ENCODE results near the gene PRICKLE2.
"Not testable (repeated sequence)": the region's sequence is repeated elsewhere in the genome, so short reads cannot be mapped to it uniquely, and the experiment has no call there.

Gene PRICKLE2

DNA sequence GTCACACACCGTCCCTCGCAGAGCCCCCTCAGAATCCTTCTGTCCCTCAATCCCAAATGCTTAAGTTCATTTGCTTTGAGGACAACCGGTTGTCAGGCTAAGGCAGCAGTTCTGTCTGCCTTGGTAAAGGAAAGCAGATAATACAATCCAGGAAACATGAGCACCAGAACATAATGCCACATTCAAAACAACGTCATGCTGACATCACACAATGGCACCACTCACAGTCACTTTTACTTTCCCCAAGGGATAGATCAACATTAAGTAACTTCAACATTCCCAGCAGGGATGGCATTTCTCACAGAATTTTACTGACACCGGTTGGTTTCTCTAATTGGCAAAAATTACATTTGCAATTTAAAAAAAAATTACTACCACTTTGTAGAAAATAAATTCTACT is 127.3 kb downstream of the PRICKLE2 start:
- no peak overlapping the region for H3K4me3 ChIP-seq (ENCODE audit: low read depth, low read length)
- TF ChIP-seq, protein P1, sequence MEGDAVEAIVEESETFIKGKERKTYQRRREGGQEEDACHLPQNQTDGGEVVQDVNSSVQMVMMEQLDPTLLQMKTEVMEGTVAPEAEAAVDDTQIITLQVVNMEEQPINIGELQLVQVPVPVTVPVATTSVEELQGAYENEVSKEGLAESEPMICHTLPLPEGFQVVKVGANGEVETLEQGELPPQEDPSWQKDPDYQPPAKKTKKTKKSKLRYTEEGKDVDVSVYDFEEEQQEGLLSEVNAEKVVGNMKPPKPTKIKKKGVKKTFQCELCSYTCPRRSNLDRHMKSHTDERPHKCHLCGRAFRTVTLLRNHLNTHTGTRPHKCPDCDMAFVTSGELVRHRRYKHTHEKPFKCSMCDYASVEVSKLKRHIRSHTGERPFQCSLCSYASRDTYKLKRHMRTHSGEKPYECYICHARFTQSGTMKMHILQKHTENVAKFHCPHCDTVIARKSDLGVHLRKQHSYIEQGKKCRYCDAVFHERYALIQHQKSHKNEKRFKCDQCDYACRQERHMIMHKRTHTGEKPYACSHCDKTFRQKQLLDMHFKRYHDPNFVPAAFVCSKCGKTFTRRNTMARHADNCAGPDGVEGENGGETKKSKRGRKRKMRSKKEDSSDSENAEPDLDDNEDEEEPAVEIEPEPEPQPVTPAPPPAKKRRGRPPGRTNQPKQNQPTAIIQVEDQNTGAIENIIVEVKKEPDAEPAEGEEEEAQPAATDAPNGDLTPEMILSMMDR (IDR thresholded peaks at IDR 0.05; ENCODE audit: borderline replicate concordance, insufficient read depth, low read depth, low read length): no peak

DNA sequence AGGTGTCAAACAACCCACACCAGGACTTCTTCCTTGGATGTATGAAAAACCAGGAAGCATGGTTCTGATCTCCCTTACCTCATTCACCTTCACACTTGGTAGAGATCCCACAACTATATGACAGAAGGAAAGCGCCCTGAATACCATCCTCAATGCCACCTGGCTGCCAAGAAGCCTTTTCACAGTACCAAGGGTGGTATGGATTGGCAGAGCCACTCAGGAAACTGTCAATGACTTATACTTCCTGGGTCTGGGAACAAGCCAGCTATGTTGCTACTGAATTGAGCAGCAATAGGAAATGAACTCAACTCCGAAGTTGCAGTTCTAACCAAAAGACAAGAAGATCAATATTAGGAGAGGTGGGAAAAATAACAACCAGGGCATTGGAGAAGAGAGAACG is 129.5 kb downstream of the PRICKLE2 start:
- no peak overlapping the region for H3K4me3 ChIP-seq (ENCODE audit: low read depth, low read length)
- TF ChIP-seq, protein P1 (IDR thresholded peaks at IDR 0.05; ENCODE audit: borderline replicate concordance, insufficient read depth, low read depth, low read length): no peak

DNA sequence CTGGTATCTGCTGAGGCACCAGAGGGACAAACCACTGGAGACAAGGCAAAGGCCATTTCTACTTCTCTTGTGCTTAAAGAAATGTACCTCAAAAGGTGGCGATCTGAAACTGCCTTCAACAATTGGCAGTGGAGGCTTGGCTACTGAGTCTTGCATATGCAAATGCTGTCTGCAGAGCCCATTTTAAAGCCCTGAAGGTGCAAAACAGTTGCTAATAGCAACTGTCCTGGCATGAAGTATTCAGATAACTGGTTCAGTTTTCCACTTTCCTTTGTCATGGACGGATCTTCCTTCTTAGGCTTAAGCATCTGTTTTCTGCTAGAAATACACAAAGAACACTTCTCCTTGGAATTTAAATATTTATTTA is 130.6 kb downstream of the PRICKLE2 start:
- TF ChIP-seq, protein P1 (IDR thresholded peaks at IDR 0.05; ENCODE audit: borderline replicate concordance, insufficient read depth, low read depth, low read length): no peak
- no peak overlapping the region for H3K4me3 ChIP-seq (ENCODE audit: low read depth, low read length)

DNA sequence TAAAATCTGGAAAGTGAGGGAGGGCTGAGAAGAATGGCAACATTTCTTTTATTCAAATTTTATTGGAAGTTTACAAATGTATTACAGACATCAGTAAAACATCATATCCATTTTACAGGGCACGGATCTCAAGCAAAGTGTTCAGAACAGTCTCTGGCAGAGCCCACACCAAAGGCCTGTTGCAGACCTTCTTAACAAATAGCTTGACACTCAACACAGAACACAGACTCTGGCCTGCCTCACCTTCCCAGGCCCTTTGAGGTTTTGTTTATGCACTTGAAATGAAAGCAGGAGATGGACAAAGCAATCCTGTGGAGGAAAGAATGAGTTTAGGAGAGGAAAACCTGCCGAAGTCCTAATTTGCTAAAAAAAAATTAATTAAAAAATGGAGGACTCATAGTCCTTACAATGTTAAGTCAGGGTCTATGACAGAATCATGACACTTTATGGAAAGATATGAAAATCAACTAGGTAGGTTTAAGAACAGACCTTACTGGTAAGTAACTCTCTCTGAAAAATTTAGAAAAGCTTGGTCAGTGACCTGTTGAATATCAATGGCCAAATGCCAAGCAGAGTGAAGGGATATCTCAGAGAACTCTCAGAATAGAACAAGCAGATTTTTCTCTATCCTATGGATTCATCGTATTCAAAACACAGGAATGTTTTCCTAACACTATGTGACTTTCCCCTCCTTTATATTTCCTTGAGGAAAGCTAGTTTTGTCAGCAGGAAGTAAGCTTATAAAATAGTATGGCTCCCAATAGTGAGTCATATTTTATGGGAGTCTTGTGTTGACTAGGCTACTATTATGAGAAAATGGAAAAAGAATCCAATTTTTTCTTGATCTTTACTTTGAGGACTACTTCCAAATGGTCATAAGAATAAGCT is 131.2 kb downstream of the PRICKLE2 start:
- TF ChIP-seq, protein P1 (IDR thresholded peaks at IDR 0.05; ENCODE audit: borderline replicate concordance, insufficient read depth, low read depth, low read length): no peak
- H3K4me3 ChIP-seq (ENCODE audit: low read depth, low read length): no peak overlapping the region

DNA sequence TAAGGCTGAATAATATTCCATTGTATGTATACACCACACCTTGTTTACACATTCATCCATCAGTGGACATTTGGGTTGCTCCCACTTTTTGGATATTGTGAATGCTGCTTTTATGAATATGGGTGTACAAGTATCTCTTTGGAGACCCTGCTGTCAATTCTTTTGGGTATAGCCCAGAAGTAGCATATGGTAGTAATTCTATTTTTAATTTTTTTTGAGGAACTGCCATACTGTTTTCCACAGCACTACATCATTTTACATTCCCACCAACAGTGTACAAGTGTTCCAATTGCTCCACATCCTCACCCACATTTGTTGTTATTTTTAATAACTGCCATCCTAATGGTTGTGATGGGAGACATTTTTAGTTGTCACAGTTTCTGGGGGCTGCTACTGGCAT is 132.1 kb downstream of the PRICKLE2 start:
- H3K4me3 ChIP-seq (ENCODE audit: low read depth, low read length): no peak overlapping the region
- TF ChIP-seq, protein P1 (IDR thresholded peaks at IDR 0.05; ENCODE audit: borderline replicate concordance, insufficient read depth, low read depth, low read length): no peak

DNA sequence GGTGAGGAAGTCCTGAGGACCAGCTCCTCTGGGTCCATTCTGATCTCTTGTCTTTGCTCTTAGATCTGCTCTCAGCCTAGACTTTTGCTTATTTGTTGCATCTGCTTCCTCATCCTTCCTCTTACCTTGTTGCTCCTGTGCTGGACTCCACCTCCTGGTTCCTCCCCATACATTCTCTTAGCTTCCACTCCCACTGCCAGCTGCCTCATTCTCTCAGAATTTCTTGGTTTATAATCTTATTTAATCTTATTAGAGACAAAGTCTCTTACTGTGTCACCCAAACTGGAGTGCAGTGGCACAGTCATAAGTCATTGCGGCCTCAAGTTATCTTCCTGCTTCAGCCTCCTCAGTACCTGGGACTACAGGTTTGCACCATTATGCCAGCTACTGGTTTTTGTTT is 133.8 kb downstream of the PRICKLE2 start:
- H3K4me3 ChIP-seq (ENCODE audit: low read depth, low read length): no peak overlapping the region
- TF ChIP-seq, protein P1 (IDR thresholded peaks at IDR 0.05; ENCODE audit: borderline replicate concordance, insufficient read depth, low read depth, low read length): no peak

DNA sequence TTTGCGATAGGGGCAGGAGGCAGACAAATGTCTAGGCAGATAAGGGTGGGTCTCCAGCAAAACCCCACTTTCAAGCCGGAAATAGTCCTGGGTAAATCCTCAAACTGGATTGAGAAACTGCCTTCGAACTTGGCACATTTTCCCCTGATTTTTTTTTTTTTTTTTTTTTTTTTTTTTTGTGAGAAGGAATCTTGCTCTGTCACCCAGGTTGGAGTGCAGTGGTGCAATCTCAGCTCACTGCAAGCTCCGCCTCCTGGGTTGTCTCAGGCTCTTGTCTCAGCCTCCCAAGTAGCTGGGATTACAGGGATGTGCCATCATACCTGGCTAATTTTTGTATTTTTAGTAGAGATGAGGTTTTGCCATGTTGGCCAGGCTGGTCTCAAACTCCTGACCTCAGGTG is 135.9 kb downstream of the PRICKLE2 start:
- not testable (repeated sequence) for H3K4me3 ChIP-seq (ENCODE audit: low read depth, low read length)
